PC-9 (cell line): Measurements from ENCODE around the gene GYG1. TPM values are rescaled to one million over a fixed set of nuclear protein-coding genes. Genes with fewer than 3 reads are reported as not detected.

Experiments used
- BruUV-seq: library from RNA; stranded (reverse); fragments of 400-500 nt; replicated peaks from 2 replicates; lab custom pipeline; 2021; lab: Mats Ljungman, UMichigan
- CTCF ChIA-PET: fragments of 300-600 bp; sonication (Branson Sonifier 250); formaldehyde crosslinking; loops from one replicate; lab custom pipeline; 2022; ENCODE audit warnings: antibody characterized with exemption; lab: Charles Lee
- POLR2A ChIA-PET: fragments of 300-600 bp; sonication (Branson Sonifier 250); formaldehyde crosslinking; loops from one replicate; lab custom pipeline; 2022; ENCODE audit warnings: antibody characterized with exemption; ENCODE audit not compliant: unreplicated experiment; lab: Charles Lee
- DNase-seq, 2 experiments: peaks; one replicate each; pipeline versions ENCODE4 v3.0.0 to v3.0.0-alpha.2; 2015 to 2022; ENCODE audit warnings: mixed read lengths in 1 of 2
- H2AFZ ChIP-seq: fragments of 200-600 bp; sonication (generic); 2 replicates; pipeline ENCODE4 v1.8.1; 2017; ENCODE audit warnings: antibody characterized with exemption
- H3F3A ChIP-seq: fragments of 200-600 bp; sonication (generic); 2 replicates; pipeline ENCODE4 v1.8.1; 2017; ENCODE audit warnings: antibody characterized with exemption, mild to moderate bottlenecking, low read depth; ENCODE audit not compliant: insufficient read depth
- H3K27ac ChIP-seq: fragments of 200-600 bp; sonication (generic); 2 replicates; pipeline ENCODE4 v1.6.1; 2016; ENCODE audit warnings: mixed run types
- H3K27me3 ChIP-seq: fragments of 200-600 bp; sonication (generic); 2 replicates; pipeline ENCODE4 v1.6.1; 2016; ENCODE audit warnings: low read depth, mixed run types; ENCODE audit not compliant: insufficient read depth
- H3K36me3 ChIP-seq: fragments of 200-600 bp; sonication (generic); 2 replicates; pipeline ENCODE4 v1.6.1; 2016; ENCODE audit warnings: low read depth, mixed run types
- H3K4me1 ChIP-seq: fragments of 200-600 bp; sonication (generic); replicated peaks from 2 replicates; pipeline ENCODE4 v1.6.1; 2016; ENCODE audit warnings: mixed run types; ENCODE audit not compliant: insufficient read depth
- H3K4me2 ChIP-seq: fragments of 200-600 bp; sonication (generic); 2 replicates; pipeline ENCODE4 v1.6.1; 2017; ENCODE audit warnings: mixed run types
- H3K4me3 ChIP-seq: fragments of 200-600 bp; sonication (generic); 2 replicates; pipeline ENCODE4 v1.6.1; 2016; ENCODE audit warnings: mixed run types
- H3K79me2 ChIP-seq: fragments of 200-600 bp; sonication (generic); 2 replicates; pipeline ENCODE4 v1.6.1; 2017; ENCODE audit warnings: low read depth, mixed run types
- H3K9me2 ChIP-seq: fragments of 200-600 bp; sonication (generic); 2 replicates; pipeline ENCODE4 v1.8.1; 2017; ENCODE audit warnings: mild to moderate bottlenecking; ENCODE audit not compliant: insufficient read depth
- H3K9me3 ChIP-seq: fragments of 200-600 bp; sonication (generic); 2 replicates; pipeline ENCODE4 v1.8.1; 2016; ENCODE audit warnings: low read depth; ENCODE audit not compliant: insufficient read depth
- H4K20me1 ChIP-seq: fragments of 200-600 bp; sonication (generic); 2 replicates; pipeline ENCODE4 v1.8.1; 2017; ENCODE audit not compliant: insufficient read depth
- EZH2 ChIP-seq: fragments of 200-600 bp; sonication (generic); IDR thresholded peaks from 2 replicates; pipeline ENCODE4 v1.8.0; 2017; ENCODE audit warnings: antibody characterized with exemption, low read depth
- intact Hi-C: fragments of 100-400 bp; cut with micrococcal nuclease; formaldehyde crosslinking; loops from one replicate; pipeline ENCODE4 v1.10.0; 2022; ENCODE audit not compliant: unreplicated experiment
- total RNA-seq: library from RNA; stranded (reverse); gene quantifications from 2 replicates; pipeline ENCODE4 v1.2.3, GENCODE V29; 2021
- TF ChIP-seq, protein P1 (sequence below): fragments of 200-600 bp; sonication (generic); conservative IDR thresholded peaks from 2 replicates; pipeline ENCODE4 v1.6.1; 2017; ENCODE audit warnings: mixed run types, antibody characterized with exemption, mild to moderate bottlenecking, moderate library complexity

GYG1 gene
- total RNA-seq, 1 experiment from 2014 or later: 16.5 TPM

DNA sequence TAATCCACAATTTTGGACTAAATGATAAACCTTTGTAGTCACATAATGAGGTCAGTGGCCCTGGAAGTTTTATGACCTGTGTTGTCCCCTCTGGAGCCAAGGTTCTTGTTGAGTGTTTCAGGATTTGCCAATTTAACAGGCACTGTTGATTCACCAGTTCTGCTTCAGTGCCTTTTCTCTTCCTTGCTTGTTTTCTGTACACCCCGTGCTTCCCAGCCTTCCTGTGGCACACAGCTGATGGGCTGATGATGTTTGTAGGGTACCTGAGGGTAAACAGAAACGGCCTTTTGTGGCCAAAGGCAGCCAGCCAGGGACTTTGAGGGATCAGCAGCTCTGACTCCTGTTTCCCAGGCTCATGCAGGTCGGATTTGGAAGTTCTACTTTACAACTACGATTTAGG is 13.3 kb downstream of the GYG1 start:
- Histone ChIP-seq H2AFZ (no peak overlapping the region), H3F3A (peaks cover 14% of the 10 kb centered on the region; the same call in 1 of the 2 replicates), H3K4me3 (no peak overlapping the region), H3K9me3 (no peaks in the 10 kb centered on the region), H3K4me1 (peaks cover 7% of the 10 kb centered on the region; the same call in 1 of the 2 replicates), H4K20me1 (no peaks in the 10 kb centered on the region), H3K27ac (no peak overlapping the region), H3K36me3 (no peaks in the 10 kb centered on the region), H3K9me2 (no peaks in the 10 kb centered on the region), H3K79me2 (no peaks in the 10 kb centered on the region), H3K4me2 (no peak overlapping the region), H3K27me3 (no peaks in the 10 kb centered on the region)
- no TSS peak for BruUV-seq
- POLR2A ChIA-PET: no interaction called here
- TF ChIP-seq, protein P1, sequence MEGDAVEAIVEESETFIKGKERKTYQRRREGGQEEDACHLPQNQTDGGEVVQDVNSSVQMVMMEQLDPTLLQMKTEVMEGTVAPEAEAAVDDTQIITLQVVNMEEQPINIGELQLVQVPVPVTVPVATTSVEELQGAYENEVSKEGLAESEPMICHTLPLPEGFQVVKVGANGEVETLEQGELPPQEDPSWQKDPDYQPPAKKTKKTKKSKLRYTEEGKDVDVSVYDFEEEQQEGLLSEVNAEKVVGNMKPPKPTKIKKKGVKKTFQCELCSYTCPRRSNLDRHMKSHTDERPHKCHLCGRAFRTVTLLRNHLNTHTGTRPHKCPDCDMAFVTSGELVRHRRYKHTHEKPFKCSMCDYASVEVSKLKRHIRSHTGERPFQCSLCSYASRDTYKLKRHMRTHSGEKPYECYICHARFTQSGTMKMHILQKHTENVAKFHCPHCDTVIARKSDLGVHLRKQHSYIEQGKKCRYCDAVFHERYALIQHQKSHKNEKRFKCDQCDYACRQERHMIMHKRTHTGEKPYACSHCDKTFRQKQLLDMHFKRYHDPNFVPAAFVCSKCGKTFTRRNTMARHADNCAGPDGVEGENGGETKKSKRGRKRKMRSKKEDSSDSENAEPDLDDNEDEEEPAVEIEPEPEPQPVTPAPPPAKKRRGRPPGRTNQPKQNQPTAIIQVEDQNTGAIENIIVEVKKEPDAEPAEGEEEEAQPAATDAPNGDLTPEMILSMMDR: no peak
- no peak for TF ChIP-seq EZH2
- CTCF ChIA-PET: no interaction called here
- intact Hi-C loops: no loop called here
- DNase-seq: no peak

DNA sequence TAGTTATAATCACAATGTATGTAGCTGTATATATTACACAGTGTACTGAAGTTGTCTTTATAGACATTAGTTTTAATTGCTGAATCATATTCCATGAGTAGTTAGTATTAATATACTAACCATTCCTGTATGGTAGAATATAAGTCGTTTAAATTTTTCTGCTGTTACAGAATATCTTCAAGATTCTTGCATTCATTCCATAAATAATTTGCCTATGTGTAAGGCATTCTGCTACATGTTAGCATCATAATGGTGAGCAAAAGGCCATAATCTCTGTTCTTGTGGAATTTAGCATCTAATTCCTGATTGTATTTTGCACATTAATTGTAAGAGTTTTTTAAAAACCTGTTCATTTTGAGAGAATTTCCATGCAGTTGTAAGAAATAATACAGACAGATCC is 14.1 kb downstream of the GYG1 start:
- H3K27me3 ChIP-seq: no peaks in the 10 kb centered on the region
- H3F3A ChIP-seq: peaks cover 14% of the 10 kb centered on the region; the same call in 1 of the 2 replicates
- POLR2A ChIA-PET: no interaction called here
- intact Hi-C loops: no loop called here
- H3K4me1 ChIP-seq: peaks cover 7% of the 10 kb centered on the region; the same call in 1 of the 2 replicates
- no TSS peak for BruUV-seq
- H3K9me3 ChIP-seq: no peaks in the 10 kb centered on the region
- no peak overlapping the region for H2AFZ ChIP-seq
- no peak overlapping the region for H3K4me2 ChIP-seq
- H3K4me3 ChIP-seq: no peak overlapping the region
- no peak overlapping the region for H3K27ac ChIP-seq
- no peaks in the 10 kb centered on the region for H3K9me2 ChIP-seq
- no peaks in the 10 kb centered on the region for H3K79me2 ChIP-seq
- CTCF ChIA-PET: no interaction called here
- H3K36me3 ChIP-seq: no peaks in the 10 kb centered on the region
- H4K20me1 ChIP-seq: no peaks in the 10 kb centered on the region
- DNase-seq: no peak
- TF ChIP-seq, protein P1: no peak
- no peak for TF ChIP-seq EZH2

DNA sequence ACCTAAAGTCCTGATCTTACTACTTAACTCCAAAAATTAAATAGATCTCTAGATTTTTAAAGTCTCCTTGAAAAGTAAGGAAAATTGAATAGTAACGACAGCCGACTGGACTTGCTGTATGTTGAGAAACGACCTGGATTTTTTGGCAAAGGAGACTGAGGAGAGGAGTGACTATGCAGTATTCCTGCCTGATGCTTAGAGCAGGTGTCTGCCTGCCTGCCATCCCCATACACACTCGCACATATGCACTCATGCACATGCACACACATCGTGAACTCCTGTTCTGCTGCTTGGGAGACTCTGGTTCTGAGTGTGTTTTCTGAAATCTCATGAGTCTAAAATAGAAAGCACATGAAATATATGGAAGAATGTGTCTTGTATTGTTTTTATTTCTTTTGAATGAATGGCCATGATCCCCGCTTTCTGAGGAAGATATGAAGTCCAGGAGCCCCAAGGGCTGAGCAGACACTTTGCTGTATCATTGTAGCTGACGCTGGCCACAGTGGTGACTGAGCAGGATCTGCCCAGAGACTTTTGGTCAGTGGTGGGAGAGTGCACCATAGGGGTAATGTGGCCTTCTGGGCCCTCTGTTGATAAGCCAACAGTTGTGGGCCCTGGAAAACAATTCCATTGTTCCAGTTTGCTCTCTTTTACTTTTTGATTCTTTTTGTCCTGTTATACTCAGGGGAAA is 16.4 kb downstream of the GYG1 start:
- CTCF ChIA-PET: no interaction called here
- H3K4me3 ChIP-seq: no peak overlapping the region

More for the DNA sequence above, 16.4 kb downstream of the GYG1 start:
- no peak overlapping the region for H3K27ac ChIP-seq
- H4K20me1 ChIP-seq: no peaks in the 10 kb centered on the region
- intact Hi-C loops: no loop called here
- H3K79me2 ChIP-seq: no peaks in the 10 kb centered on the region
- no peak for TF ChIP-seq EZH2
- TF ChIP-seq, protein P1: no peak
- H3K4me1 ChIP-seq: peaks cover 7% of the 10 kb centered on the region; the same call in 1 of the 2 replicates
- H3K4me2 ChIP-seq: no peak overlapping the region
- no peaks in the 10 kb centered on the region for H3K9me2 ChIP-seq
- no peak for DNase-seq
- POLR2A ChIA-PET: no interaction called here
- no peaks in the 10 kb centered on the region for H3K27me3 ChIP-seq
- BruUV-seq: no TSS peak
- no peaks in the 10 kb centered on the region for H3K9me3 ChIP-seq
- no peaks in the 10 kb centered on the region for H3K36me3 ChIP-seq
- no peak overlapping the region for H2AFZ ChIP-seq
- peaks cover 14% of the 10 kb centered on the region; the same call in 1 of the 2 replicates for H3F3A ChIP-seq
